ENCODE results near the gene CASP10. TPM values are rescaled to one million over a fixed set of nuclear protein-coding genes. Genes with fewer than 3 reads are reported as not detected.
A peak's percentile ranks its signal among the peaks of the same experiment; 100 is the strongest.

CASP10 gene
- total and polyA plus RNA-seq, 8 donors, result 2.6 to 34.9 (median 9.6) TPM

DNA sequence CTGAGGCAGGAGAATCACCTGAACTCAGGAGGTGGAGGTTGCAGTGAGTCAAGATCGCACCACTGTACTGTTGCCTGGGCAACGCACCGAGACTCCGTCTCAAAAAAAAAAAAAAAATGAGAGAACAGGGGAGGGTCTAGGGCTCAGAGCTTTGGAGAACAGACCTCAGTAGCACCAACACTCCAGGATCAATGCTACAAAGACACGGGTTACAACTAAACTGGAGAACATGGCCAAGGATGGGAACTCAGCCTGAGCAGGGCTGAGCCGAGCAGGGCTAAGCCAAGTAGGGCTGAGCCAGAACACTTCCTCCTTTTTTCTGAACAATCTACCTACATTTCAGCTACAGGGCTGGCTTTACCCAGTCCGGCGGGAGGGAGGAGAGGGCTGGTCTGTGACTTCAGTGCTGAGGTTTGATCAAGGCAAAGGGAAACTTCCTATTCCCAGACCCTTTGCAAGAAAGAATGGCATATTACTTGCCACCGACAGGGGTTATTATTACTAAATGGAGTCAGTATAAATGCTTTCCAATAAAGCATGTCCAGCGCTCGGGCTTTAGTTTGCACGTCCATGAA lies 74.5 kb downstream of the CASP10 start:
- Histone ChIP-seq H3K36me3 (no peaks in the 10 kb centered on the region), H3K4me1 (peaks cover 6 to 70% (median 44%) of the 10 kb centered on the region in 4 donors), H3K27me3 (no peaks in the 10 kb centered on the region), H3K4me3 (peak overlapping the region; percentile 51 to 66 (median 56)), H3K27ac (peak overlapping the region; percentile 82 to 96 (median 91)), H3K9me3 (no peaks in the 10 kb centered on the region)
- 8 to 13% (median 11%) methylated on average over 12 of the region's 12 CpGs for WGBS, 5 donors
- intact Hi-C loops (cut with DNase I; ENCODE audit: low total_unique reads), result no loop called here
- TF ChIP-seq EP300 (IDR thresholded peaks at IDR 0.05) (no peak), POLR2A (IDR thresholded peaks at IDR 0.05) (no peak), POLR2AphosphoS5 (IDR thresholded peaks at IDR 0.05) (no peak)
- TF ChIP-seq, protein P1, sequence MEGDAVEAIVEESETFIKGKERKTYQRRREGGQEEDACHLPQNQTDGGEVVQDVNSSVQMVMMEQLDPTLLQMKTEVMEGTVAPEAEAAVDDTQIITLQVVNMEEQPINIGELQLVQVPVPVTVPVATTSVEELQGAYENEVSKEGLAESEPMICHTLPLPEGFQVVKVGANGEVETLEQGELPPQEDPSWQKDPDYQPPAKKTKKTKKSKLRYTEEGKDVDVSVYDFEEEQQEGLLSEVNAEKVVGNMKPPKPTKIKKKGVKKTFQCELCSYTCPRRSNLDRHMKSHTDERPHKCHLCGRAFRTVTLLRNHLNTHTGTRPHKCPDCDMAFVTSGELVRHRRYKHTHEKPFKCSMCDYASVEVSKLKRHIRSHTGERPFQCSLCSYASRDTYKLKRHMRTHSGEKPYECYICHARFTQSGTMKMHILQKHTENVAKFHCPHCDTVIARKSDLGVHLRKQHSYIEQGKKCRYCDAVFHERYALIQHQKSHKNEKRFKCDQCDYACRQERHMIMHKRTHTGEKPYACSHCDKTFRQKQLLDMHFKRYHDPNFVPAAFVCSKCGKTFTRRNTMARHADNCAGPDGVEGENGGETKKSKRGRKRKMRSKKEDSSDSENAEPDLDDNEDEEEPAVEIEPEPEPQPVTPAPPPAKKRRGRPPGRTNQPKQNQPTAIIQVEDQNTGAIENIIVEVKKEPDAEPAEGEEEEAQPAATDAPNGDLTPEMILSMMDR (IDR thresholded peaks at IDR 0.05), result no peak
- DNase-seq, result peak in 1 of 2 donors; percentile 43

- TF ChIP-seq EP300 (IDR thresholded peaks at IDR 0.05), result no peak
- TF ChIP-seq, protein P1 (IDR thresholded peaks at IDR 0.05), result peak in 1 of 7 experiments; percentile 6
- TF ChIP-seq POLR2AphosphoS5 (IDR thresholded peaks at IDR 0.05), result peak; percentile 4 to 35 (median 30)
- TF ChIP-seq POLR2A (IDR thresholded peaks at IDR 0.05), result no peak
- Histone ChIP-seq H3K27ac (peak overlapping the region; percentile 82 to 96 (median 91)), H3K27me3 (no peaks in the 10 kb centered on the region), H3K4me3 (peak overlapping the region; percentile 51 to 66 (median 56)), H3K4me1 (peaks cover 6 to 76% (median 45%) of the 10 kb centered on the region in 4 donors), H3K36me3 (no peaks in the 10 kb centered on the region), H3K9me3 (no peaks in the 10 kb centered on the region)
- 0% methylated on average over 10 of the region's 10 CpGs for WGBS, 5 donors
- peak; percentile 74 to 94 for DNase-seq
- intact Hi-C loops (cut with DNase I; ENCODE audit: low total_unique reads), result no loop called here
Measured at GRCh38 chr2:201257956-201258665, 75.2 kb downstream of the CASP10 start.

- DNase-seq, result no peak
- peaks cover 6 to 78% (median 45%) of the 10 kb centered on the region in 4 donors for H3K4me1 ChIP-seq
- intact Hi-C loops (cut with DNase I; ENCODE audit: low total_unique reads), result no loop called here
Measured at GRCh38 chr2:201258666-201259615, 76.0 kb downstream of the CASP10 start.

More at GRCh38 chr2:201258666-201259615, 76.0 kb downstream of the CASP10 start:
- Histone ChIP-seq H3K27me3 (no peaks in the 10 kb centered on the region), H3K36me3 (no peaks in the 10 kb centered on the region), H3K9me3 (no peaks in the 10 kb centered on the region), H3K27ac (peak overlapping the region; percentile 82 to 96 (median 91)), H3K4me3 (peak overlapping the region; percentile 51 to 66 (median 56))
- TF ChIP-seq POLR2A (IDR thresholded peaks at IDR 0.05) (no peak), POLR2AphosphoS5 (IDR thresholded peaks at IDR 0.05) (no peak), EP300 (IDR thresholded peaks at IDR 0.05) (no peak)
- TF ChIP-seq, protein P1 (IDR thresholded peaks at IDR 0.05), result no peak
- WGBS, 5 donors, result 25 to 28% (median 27%) methylated on average over 15 of the region's 15 CpGs

Data from stomach (tissue), 9 donors.